ENCODE measurements around the gene TLE5. TPM values are rescaled to one million over a fixed set of nuclear protein-coding genes. Genes with fewer than 3 reads are reported as not detected.

The TLE5 gene
- total and polyA plus RNA-seq, 2 experiments from 2014 or later = 260 to 308 TPM

DNA sequence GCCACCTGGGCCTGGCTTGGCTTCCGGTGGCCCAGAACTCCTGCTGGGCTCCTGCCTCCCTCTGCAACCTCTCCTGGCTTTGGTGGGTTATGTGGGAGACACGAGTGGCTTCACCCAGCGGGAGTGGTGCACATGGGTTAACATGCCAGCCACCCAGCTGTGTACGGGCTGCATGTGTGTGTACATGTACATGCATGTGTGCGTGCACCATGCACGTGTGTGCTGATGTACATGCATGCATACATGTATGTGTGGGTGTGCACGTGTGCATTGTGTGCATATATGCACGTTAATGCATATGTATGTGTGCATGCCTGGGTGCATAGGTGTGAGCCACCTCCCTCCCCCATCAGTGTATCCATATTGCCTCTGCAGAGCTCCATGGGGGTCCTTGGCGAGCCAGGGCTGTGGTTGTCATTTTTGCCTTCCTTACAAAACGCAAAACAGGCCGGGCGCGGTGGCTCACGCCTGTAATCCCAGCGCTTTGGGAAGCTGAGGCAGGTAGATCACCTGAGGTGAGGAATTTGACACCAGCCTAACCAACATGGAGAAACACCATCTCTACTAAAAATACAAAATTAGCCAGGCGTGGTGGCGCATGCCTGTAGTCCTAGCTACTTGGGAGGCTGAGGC is 44.3 kb upstream of the TLE5 start:
- Histone ChIP-seq H4K20me1 (ENCODE audit: insufficient read depth, poor library complexity, severe bottlenecking) (peaks cover 92% of the 10 kb centered on the region), H3K4me1 (ENCODE audit: insufficient read depth) (peaks cover 27% of the 10 kb centered on the region), H3K36me3 (replicated peaks; ENCODE audit: insufficient read depth, low read depth) (no peaks in the 10 kb centered on the region), H3K9me2 (replicated peaks; ENCODE audit: insufficient read depth) (no peaks in the 10 kb centered on the region), H3K79me2 (peaks cover 98% of the 10 kb centered on the region), H3K9me3 (ENCODE audit: low read depth) (no peaks in the 10 kb centered on the region), H3K4me2 (peak overlapping the region; percentile 23), H3K4me3 (no peak overlapping the region), H2AFZ (no peak overlapping the region), H3K27me3 (no peaks in the 10 kb centered on the region), H3K27ac (peak overlapping the region; percentile 94)
- WGBS (ENCODE audit: low lambda C conversion rate, missing lambda C conversion rate) = 96% methylated on average over 17 of the region's 17 CpGs
- DNase-seq (ENCODE audit: low spot score) = no peak
- no peak for TF ChIP-seq EZH2phosphoT487 (IDR thresholded peaks at IDR 0.05; ENCODE audit: low read depth, severe bottlenecking, unreplicated experiment)

DNA sequence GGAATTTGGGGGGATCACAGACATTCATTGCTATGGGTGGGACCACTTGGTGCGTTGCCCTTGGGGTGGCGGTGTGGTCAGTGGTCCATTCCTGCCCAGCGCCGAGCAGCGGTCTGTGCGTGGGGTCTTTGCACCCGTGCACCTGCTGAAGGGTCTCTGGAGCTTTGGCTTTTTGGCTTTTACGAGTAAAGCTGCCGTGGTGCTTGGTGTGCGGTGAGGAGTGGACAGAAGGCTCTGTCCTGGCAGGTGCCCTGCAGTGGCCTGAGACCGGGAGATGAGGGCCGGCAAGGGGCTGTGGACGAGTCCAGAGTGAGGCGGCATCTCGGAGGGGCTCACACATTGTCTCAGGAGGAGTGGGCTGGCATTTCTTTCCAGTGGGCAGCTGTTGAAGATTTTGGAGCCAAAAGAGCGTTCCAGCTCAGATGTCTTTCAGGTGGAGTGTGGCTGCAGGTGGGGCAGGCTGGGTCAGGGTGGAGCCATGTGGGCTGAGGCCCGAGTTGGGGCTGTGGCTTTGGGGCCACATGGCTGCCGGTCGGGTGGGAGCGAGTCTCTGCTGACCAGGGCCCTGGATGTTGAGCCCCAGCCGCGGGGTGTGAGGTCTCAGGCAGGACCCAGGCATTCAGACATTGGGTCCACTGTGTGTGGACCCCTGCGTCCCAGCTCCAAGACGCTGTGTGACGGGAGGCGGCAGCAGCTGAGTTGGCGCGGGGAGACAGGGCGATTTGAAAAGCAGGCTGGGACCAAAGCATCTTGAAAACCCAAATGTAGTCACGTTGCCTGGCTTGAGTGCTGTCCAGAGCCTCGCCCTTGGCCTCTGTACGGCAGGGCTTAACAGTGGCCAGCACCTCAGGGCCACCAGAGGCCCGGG is 43.6 kb upstream of the TLE5 start:
- no peak overlapping the region for H2AFZ ChIP-seq
- peaks cover 98% of the 10 kb centered on the region for H3K79me2 ChIP-seq
- H3K27ac ChIP-seq = no peak overlapping the region
- no peak overlapping the region for H3K4me2 ChIP-seq
- H4K20me1 ChIP-seq (ENCODE audit: insufficient read depth, poor library complexity, severe bottlenecking) = peaks cover 93% of the 10 kb centered on the region
- DNase-seq (ENCODE audit: low spot score) = no peak
- no peak overlapping the region for H3K4me3 ChIP-seq
- H3K36me3 ChIP-seq (replicated peaks; ENCODE audit: insufficient read depth, low read depth) = no peaks in the 10 kb centered on the region
- TF ChIP-seq EZH2 (IDR thresholded peaks at IDR 0.05; ENCODE audit: borderline replicate concordance) = no peak
- no peak for TF ChIP-seq EZH2phosphoT487 (IDR thresholded peaks at IDR 0.05; ENCODE audit: low read depth, severe bottlenecking, unreplicated experiment)
- TF ChIP-seq, protein P1, sequence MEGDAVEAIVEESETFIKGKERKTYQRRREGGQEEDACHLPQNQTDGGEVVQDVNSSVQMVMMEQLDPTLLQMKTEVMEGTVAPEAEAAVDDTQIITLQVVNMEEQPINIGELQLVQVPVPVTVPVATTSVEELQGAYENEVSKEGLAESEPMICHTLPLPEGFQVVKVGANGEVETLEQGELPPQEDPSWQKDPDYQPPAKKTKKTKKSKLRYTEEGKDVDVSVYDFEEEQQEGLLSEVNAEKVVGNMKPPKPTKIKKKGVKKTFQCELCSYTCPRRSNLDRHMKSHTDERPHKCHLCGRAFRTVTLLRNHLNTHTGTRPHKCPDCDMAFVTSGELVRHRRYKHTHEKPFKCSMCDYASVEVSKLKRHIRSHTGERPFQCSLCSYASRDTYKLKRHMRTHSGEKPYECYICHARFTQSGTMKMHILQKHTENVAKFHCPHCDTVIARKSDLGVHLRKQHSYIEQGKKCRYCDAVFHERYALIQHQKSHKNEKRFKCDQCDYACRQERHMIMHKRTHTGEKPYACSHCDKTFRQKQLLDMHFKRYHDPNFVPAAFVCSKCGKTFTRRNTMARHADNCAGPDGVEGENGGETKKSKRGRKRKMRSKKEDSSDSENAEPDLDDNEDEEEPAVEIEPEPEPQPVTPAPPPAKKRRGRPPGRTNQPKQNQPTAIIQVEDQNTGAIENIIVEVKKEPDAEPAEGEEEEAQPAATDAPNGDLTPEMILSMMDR (IDR thresholded peaks at IDR 0.05; ENCODE audit: poor library complexity) = no peak
- peaks cover 27% of the 10 kb centered on the region for H3K4me1 ChIP-seq (ENCODE audit: insufficient read depth)
- WGBS (ENCODE audit: low lambda C conversion rate, missing lambda C conversion rate) = 94% methylated on average over 33 of the region's 33 CpGs
- no peaks in the 10 kb centered on the region for H3K9me2 ChIP-seq (replicated peaks; ENCODE audit: insufficient read depth)
- no peaks in the 10 kb centered on the region for H3K9me3 ChIP-seq (ENCODE audit: low read depth)
- H3K27me3 ChIP-seq = no peaks in the 10 kb centered on the region

DNA sequence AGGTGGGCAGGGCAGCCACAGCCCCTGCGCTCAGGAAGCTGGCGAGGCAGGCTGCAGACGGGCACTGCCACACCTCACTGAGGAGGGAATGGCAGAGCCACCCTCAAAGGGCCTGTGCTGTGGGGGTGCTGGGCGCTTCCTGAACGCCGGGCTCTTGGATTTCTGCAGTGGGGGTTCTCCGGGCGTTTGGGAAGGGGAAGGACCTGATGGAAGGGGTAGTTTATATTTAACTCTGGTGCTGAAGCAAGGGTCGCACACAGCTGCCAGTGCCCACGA is 42.4 kb upstream of the TLE5 start:
- no peak for DNase-seq (ENCODE audit: low spot score)
- peaks cover 28% of the 10 kb centered on the region for H3K4me1 ChIP-seq (ENCODE audit: insufficient read depth)
- peaks cover 98% of the 10 kb centered on the region for H3K79me2 ChIP-seq
- no peaks in the 10 kb centered on the region for H3K9me2 ChIP-seq (replicated peaks; ENCODE audit: insufficient read depth)
- peaks cover 94% of the 10 kb centered on the region for H4K20me1 ChIP-seq (ENCODE audit: insufficient read depth, poor library complexity, severe bottlenecking)
- no peak overlapping the region for H2AFZ ChIP-seq
- no peak overlapping the region for H3K4me3 ChIP-seq
- H3K36me3 ChIP-seq (replicated peaks; ENCODE audit: insufficient read depth, low read depth) = no peaks in the 10 kb centered on the region
- H3K9me3 ChIP-seq (ENCODE audit: low read depth) = no peaks in the 10 kb centered on the region
- TF ChIP-seq, protein P1 (IDR thresholded peaks at IDR 0.05; ENCODE audit: poor library complexity) = no peak
- TF ChIP-seq EZH2 (IDR thresholded peaks at IDR 0.05; ENCODE audit: borderline replicate concordance) = no peak
- TF ChIP-seq EZH2phosphoT487 (IDR thresholded peaks at IDR 0.05; ENCODE audit: low read depth, severe bottlenecking, unreplicated experiment) = no peak
- 88% methylated on average over 9 of the region's 10 CpGs for whole genome bisulfite sequencing (ENCODE audit: low lambda C conversion rate, missing lambda C conversion rate)
- H3K27me3 ChIP-seq = no peaks in the 10 kb centered on the region
- no peak overlapping the region for H3K27ac ChIP-seq
- no peak overlapping the region for H3K4me2 ChIP-seq

Data from hepatocyte (in vitro differentiated cells).